ENCODE results near the gene INSYN1.

GRCh38 chr15:73737535-73737934, 15.6 kb downstream of the INSYN1 start:
- TF ChIP-seq EZH2 (IDR thresholded peaks at IDR 0.05; ENCODE audit: borderline replicate concordance, insufficient read depth, low read length, poor library complexity, severe bottlenecking) (no peak), CTCF (IDR thresholded peaks at IDR 0.05; ENCODE audit: poor library complexity, severe bottlenecking) (no peak), EP300 (conservative IDR thresholded peaks at IDR 0.05; ENCODE audit: poor library complexity, severe bottlenecking) (no peak)

Measured in neural cell (in vitro differentiated cells).